Middle frontal gyrus (tissue), 1 donor: ENCODE data around the gene OSCAR.

Experiments
- DNase-seq: peaks from one replicate; pipeline ENCODE4 v3.0.0-alpha.2; 2015; ENCODE audit warnings: low spot score; ENCODE audit errors: extremely low spot score

Gene OSCAR

GRCh38 chr19:54094426-54095000 lies 6.1 kb downstream of the OSCAR start:
- no peak for DNase-seq

- DNase-seq, result no peak
These were observed 16.2 kb downstream of the OSCAR start for GRCh38 chr19:54084410-54084809.

GRCh38 chr19:54081032-54081431 lies 19.6 kb downstream of the OSCAR start, which contains the start of gene TARM1:
Gene TARM1, minus strand, starts transcription at chr19:54081365. Its CDS starts 25 bp downstream, at chr19:54081340.
- no peak for DNase-seq

GRCh38 chr19:54077334-54077733 lies 23.3 kb downstream of the OSCAR start:
- DNase-seq, result no peak

- no peak for DNase-seq
These were observed 25.8 kb downstream of the OSCAR start for GRCh38 chr19:54074851-54075250.

GRCh38 chr19:54073829-54074228 lies 26.8 kb downstream of the OSCAR start:
- no peak for DNase-seq

- no peak for DNase-seq
These were observed 31.1 kb downstream of the OSCAR start for GRCh38 chr19:54069470-54069869.

- no peak for DNase-seq
These were observed 37.1 kb downstream of the OSCAR start, which contains the start of gene VSTM1 for GRCh38 chr19:54063350-54064116. Gene VSTM1, minus strand, starts transcription at chr19:54063897. Its CDS starts 120 bp downstream, at chr19:54063777.

- DNase-seq, result no peak
These were observed 38.0 kb downstream of the OSCAR start for GRCh38 chr19:54062643-54063042.

GRCh38 chr19:54047616-54048015 lies 53.0 kb downstream of the OSCAR start:
- DNase-seq, result no peak

- no peak for DNase-seq
These were observed 54.8 kb downstream of the OSCAR start for GRCh38 chr19:54045771-54046170.
